OCI-LY1 (cell line): ENCODE data around the gene CALCA.

ENCODE experiments used
- CTCF ChIP-seq: fragments of 200-600 bp; sonication (generic), shearing (Covaris generic); IDR thresholded peaks from 2 replicates; pipeline ENCODE4 v1.5.1; 2017; ENCODE audit warnings: mild to moderate bottlenecking, antibody characterized with exemption, low read length, moderate library complexity, mixed read lengths
- EZH2 ChIP-seq: fragments of 200-600 bp; sonication (generic), shearing (Covaris generic); IDR thresholded peaks from 2 replicates; pipeline ENCODE4 v1.8.0; 2017; ENCODE audit warnings: borderline replicate concordance, mixed run types, mild to moderate bottlenecking, antibody characterized with exemption, low read length, moderate library complexity, mixed read lengths

- no peak for TF ChIP-seq EZH2
- TF ChIP-seq CTCF, result no peak
These were observed 5.1 kb upstream of the CALCA start for GRCh38 chr11:14977101-14977880.
